ACHN (cell line): ENCODE results near the gene ANKRD28.
A peak's percentile ranks its signal among the peaks of the same experiment; 100 is the strongest.
"Not testable (repeated sequence)": the region's sequence is repeated elsewhere in the genome, so short reads cannot be mapped to it uniquely, and the experiment has no call there.

ENCODE experiments used
- DNase-seq: peaks from one replicate; pipeline ENCODE4 v3.0.0-alpha.2; 2015
- in situ Hi-C: cut with HindIII; loops from 2 replicates; pipeline ENCODE4 v1.10.0; 2017; ENCODE audit warnings: low sequenced_read_pairs, low pct_ligation_motif_present, low pct_unique_long_range_greater_than_20kb

ANKRD28 gene

DNA sequence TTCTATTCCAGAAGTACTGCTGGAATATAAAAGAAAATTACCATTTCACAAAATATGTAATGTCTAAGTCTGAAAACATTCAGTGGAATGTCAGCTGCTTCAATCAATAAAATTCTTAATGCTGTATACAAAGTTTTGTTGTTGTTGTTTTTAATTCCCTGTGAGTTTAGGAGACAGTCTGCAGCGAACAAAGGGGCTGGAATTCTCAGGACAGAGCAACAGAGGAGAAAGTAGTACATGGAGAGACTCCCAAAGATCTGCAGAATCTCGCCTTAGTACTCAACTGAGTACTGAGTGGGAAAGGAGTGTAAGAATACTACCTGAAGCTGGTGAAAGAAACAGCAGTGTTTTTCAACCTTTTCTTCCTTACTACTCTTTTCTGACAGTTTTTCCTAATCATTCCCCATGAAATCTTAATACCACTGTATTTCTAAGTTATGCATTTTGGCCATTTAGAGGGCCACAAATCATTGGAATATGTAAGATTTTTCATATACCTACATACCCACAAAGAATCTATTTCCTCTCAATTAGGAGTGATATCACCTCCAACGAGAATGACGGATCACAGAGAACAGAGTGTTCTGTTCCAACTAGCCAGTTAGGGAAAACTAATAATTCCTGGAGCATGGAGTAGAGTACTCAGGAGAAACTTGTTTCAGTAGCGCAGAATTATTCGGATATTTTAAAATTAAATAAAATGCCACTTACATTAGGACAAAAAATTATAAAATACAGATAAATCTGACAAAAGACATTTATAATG lies 16.0 kb downstream of the ANKRD28 start:
- in situ Hi-C loops = no loop called here

DNA sequence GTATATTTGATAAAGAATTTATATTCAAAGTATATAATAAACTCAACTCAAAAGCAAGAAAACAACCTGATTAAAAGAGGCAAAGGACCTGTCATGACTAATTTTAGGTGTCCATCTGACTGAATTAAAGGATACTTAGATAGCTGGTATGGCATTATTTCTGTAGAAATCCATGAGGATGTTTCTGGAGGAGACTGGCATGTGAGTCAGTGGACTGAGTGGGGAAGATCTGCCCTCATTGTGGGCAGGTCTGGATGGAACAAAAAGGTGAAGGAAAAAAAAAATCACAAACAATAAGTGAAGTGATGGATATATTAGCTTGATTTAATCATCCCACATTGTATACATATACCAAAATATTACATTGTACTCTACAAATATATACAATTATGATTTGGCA lies 16.6 kb downstream of the ANKRD28 start:
- in situ Hi-C loops = no loop called here
- no peak for DNase-seq

More for the DNA sequence above, 16.0 kb downstream of the ANKRD28 start:
- DNase-seq = no peak

DNA sequence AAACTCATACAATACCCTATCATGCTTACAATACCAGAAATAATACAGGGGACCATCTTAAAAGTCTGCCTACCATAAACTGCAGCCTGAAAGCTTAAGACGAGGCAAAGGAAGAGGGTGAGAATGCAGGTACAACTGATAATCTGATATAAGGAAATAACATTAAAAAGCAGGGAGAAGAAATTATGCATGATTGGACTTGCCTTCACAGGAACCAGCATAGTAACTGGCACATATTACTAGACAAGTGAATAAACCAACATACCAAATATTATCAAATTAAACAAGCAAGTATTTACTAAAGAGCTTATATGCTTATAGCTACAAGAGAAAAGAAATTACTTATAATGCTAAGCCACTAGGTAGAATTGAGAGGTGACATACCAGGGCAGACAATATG lies 18.7 kb downstream of the ANKRD28 start:
- in situ Hi-C loops = no loop called here
- DNase-seq = no peak

DNA sequence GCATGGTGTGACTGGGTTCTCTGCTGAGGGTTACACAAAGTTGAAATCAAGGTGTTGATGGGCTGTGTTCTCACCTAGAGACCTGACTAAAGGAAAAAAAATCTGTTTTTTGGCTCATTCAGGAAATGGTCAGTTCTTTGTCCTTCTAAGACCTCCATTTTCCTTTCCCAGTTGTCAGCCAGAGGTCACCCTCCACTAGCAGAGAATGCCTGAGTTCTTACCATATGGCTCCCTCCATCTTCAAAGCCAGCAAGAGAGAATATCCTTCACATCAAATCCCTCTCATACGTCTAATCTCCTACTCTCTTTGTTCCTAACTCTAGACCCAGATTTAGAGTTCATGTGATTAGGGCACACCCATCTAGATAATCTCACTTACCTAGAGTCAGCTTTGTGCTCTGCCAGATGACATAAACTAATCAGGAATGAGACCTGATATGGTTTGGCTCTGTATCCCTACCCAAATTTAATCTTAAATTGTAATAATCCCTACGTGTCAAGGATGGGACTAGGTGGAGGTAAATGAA lies 19.4 kb downstream of the ANKRD28 start:
- in situ Hi-C loops = no loop called here
- no peak for DNase-seq

DNA sequence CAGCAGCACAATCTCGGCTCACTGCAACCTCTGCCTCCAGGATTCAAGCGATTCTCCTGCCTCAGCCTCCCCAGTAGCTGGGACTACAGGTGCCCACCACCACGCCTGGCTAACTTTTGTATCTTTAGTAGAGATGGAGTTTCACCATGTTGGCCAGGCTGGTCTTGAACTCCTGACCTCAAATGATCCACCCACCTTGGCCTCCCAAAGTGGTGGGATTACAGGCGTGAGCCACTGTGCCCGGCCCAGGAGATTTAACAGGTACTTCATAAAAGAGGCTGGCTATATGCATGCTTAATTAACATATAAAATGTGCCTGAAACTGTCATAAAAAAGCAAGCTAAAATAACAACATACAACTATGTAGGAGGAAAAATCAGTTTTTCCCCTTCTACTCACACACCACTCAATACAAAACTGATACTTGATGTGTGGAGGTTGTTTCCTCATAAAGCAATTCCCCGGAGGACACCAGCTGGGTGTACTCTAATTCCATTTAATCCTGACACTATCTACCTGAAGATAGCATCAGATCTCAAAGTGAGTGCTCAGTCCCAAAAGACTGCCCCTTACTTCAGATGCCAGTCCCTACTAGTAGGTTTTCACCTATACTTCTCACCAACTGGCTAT lies 22.7 kb downstream of the ANKRD28 start:
- in situ Hi-C loops, DNase-seq: not testable (repeated sequence)

DNA sequence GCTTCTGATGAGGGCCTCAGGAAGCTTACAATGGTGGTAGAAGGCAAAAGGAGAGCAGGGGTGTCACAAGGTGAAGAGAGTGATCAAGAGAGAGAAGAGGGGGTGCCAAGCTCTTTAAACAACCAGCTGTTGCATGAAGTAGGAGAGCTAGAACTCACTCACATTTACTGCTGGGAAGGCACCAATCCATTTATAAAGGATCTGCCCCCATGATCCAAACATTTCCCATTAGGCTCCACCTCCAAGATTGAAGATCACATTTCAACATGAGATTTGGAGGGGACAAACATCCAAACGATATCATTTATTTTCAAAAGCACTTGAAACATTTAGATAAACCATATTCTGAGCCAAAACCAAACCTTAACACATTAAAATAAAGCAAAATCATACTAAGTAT lies 26.3 kb downstream of the ANKRD28 start:
- in situ Hi-C loops = no loop called here
- no peak for DNase-seq

DNA sequence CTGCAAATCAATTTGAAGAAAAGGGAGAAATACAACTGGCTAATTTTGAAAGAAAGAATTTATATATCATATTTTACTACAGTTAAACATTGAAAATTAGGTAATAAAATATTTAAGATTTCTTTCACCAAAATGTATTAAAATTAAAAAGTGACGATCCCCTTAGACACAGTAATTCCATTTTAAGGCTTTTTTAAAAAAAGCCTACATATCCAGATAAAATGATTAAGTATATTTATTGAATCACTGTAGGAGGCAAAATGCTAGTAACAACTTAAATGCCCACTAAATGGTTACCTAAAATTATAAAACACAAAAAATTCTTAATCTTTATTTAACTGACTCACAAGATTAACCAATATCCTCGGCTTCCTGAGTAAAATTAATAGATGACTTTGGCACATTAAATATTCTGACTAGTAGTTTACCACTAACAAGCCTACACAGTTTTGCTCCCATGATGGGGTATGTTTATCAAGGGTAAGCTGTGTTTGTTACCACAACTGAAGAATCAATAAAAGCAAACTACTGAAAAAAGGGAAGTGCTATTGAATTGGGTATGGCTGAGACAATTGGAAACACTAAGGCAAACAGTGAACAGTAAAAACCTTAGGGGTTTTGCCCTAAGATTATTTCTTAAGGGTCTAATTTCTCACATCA lies 28.4 kb downstream of the ANKRD28 start:
- no peak for DNase-seq
- in situ Hi-C loops = no loop called here

DNA sequence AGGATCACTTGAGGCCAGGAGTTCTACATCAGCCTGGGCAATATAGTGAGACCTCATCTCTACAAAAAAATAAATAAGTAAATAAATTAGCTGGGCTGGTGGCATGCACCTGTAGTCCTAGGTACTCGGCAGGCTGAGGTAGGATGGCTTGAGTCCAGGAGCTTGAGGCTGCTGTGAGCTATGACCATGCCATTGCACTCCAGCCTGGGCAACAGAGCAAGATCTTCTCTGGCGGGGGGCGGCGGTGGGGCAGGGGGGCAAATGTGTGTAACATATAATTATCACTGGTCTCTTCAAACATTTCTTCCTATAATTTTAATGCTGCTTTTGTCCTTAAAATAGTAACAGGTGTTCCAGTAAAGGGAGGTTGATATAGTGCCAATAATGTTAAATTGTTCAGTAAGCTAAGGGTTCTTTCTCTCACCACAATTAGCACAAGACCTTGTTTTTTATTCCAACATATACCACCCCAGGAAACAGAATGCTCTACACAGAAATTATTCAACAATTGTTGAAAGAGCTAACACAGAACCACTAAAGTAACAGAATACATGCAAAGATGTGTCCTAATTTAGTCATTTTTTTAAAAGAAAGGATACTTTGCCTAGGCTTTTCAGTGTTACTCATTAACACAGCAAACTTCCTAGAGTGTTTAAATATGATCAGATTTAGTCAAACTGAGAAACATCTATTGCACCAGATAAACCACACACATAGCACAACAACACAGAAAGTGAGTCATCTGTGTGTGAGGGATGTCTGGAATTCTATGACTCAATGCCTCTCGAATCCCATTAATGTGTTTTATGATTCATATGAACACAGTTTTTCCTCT lies 29.1 kb downstream of the ANKRD28 start:
- DNase-seq = peak; percentile 95
- in situ Hi-C loops = no loop called here

DNA sequence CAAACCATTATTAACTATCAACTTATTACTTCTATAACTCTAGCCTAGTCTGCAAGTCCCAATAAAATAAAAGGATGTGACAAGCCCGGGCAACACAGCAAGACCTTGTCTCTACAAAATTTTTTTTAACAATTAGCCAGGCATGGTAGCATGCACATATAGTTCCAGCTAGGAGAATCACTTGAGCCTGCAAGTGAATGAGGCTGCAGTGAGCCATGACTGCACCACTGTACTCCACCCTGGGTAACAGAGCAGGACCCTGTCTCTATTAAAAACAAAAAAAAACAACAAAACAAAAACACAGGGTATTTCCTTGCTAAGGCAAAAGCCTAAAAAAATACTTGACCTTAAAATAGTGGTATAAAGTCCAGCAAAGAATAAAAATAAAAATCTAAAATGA lies 31.4 kb downstream of the ANKRD28 start:
- in situ Hi-C loops = no loop called here
- DNase-seq = no peak

DNA sequence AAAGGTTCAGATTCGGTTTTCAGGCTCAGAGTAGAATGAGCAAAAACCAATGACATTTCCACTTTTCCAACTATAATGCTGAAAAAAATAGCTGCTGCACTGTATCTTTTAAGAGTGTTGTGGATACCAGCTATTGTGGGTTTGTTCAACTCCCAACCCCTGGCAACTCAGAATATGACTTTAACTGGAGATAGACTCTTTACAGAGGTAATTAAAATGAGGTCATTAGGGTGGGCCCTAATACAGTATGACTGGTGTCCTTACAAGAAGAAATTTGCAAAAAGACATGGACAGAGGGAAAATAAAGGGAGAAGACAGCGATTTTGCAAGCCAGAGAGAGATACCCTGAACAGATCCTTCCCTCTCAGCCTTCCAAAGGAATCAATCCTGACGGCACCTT lies 39.5 kb downstream of the ANKRD28 start:
- in situ Hi-C loops = no loop called here

DNA sequence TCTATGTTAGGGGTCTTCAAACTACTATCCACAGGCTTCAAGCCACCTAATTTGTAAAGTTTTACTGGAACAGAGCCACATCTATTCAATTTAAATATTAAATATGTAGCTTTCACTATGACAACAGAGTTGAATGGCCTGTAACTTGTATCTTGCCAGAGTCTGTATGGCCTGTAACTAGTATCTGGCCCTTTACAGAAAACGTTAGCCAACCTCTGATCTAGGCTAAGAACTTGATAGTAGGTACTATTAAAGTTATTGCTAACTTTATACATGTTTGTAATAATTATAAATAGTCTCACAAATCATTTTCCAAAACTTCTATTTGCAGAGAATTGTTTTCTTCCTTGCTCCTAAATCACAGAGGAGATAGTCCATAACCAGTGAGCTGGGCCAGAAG lies 40.0 kb downstream of the ANKRD28 start:
- in situ Hi-C loops = no loop called here
- DNase-seq = no peak

More for the DNA sequence above, 39.5 kb downstream of the ANKRD28 start:
- no peak for DNase-seq

DNA sequence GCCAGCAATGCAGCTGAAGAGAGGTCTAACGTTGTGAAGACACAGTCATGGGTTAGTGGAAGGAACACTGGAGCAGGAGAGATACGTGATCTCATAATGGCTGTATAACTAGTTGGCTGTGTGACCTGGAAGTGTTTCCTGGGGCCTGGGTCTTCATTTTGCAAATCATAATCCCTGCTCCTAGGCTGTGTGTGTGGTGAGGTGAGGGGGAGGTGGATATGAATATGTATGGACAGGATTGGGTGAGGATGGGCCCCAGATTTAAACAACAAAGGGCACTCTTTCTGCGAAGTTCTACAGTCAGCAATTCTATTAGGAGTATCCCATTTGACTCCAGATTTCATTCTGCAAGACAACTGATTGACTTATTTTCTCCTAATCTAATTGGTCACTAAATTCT lies 41.3 kb downstream of the ANKRD28 start:
- DNase-seq = no peak
- in situ Hi-C loops = no loop called here

DNA sequence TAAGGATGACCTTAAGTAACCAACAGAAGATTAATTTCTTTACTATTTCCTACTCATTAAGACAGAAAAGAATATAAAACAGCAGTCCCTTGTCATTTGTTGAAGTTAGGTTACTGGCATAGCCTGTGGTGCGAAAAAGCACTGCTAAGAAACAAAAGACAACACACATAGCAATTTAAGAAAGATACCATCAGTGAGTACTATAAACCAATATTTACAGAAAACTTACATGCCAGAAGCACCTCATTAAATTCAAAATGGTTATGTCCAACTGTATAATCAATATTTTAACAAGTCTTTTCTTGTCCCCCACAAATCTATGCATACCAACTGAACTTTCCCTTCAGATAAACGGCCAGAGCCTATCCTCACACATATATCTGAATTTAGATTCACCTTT lies 42.0 kb downstream of the ANKRD28 start:
- in situ Hi-C loops = no loop called here
- no peak for DNase-seq

DNA sequence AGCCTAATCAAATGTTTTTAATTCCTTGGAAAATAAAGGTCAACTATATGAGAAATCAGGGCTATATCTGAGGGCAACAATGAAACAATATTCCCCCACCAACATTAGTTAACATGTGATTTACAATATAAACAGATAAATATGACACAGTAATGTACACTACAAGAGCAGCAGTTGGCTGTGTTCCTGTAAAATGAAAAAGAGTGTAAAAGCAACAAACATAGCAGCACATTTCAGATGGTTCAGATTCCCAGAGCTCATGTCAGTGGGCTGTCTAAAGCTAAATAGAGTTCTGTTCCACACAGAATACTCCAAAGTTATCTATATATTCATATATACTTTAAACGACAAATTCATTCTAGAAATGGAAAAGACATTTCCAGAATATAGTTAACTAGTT lies 42.6 kb downstream of the ANKRD28 start:
- in situ Hi-C loops = no loop called here
- DNase-seq = no peak

DNA sequence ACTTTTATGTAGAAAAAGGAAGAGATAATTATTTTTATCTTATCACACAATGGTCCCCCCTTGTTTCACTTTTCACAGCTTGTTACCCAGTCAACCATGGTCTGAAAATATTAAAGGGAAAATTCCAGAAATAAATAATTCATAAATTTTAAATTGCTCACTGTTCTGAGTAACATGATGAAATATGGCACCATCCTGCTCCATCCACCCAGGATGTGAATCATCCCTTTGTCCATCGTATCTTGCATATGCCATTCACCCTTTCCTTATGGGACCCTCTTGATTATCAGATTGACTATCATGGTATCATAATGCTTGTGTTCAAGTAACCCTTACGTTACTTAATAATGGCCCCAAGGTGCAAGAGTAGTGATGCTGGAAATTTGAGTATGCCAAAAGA lies 43.7 kb downstream of the ANKRD28 start:
- DNase-seq = no peak
- in situ Hi-C loops = no loop called here

DNA sequence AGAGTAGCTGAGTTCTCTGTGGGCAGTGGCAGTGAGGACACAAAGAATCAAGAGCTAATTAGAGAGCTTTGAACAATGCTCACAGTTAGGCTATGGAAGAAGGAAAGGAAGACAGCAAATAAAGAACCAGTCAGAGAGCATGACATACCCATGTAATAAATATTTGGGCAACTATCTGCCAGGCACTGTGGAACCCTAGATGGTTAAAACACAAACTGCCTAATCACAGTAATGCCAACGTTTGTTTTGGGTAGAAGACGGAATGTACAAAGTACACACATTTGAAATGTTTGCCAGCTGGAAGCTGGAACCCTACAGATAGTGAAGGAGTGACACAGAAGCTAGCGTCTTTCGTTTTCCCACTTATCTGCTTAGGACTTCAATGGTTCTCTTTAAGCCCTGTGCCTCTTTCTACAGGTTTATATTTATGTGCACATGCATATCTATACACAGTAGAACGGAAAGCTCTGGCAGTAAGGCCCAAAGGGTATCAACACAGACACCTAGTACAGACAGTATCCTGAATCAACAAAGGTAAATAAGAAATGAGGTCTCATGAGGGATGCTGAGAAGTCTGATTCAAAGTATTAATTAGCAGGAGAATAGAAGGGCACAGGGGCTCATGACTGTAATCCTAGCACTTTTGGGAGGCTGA lies 44.6 kb downstream of the ANKRD28 start:
- in situ Hi-C loops = no loop called here
- DNase-seq = no peak

DNA sequence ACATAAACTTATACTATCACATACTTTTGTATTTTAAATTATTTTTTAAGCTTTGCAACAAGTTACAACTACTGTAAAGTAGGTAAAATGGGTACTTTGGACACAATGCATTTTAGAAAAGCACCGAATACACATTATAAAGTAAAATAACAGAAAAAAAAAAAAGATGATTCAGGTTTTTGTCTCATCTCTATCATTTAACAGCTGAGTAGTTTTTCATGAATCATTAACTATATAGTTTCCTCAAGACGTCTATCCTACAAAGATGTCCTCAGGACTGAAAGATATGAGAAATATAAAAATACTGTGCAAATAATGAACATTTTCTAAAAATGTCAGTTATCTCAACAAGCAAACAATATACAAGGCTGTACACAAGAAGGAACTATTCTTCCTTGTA lies 46.9 kb downstream of the ANKRD28 start:
- DNase-seq = peak; percentile 40
- in situ Hi-C loops = no loop called here

DNA sequence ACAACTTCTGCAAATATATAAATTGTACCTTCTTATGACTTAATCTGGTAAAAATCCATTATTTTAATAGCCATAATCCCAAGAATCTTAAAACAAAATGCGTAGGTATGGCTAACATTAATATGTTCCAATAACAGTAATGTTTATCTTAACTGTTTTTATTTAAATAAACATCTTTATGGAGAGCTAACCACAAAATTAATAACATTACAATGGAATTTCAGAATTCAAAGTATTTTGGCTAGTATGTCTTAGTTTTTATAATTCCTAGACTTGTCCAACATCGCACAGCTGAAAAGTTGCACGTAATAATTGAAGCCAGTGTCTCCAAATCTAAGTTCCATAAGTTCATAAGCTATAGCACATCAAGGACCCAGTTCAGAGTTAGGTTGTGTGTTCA lies 47.6 kb downstream of the ANKRD28 start:
- no peak for DNase-seq
- in situ Hi-C loops = no loop called here
